GM10266 (cell line): Measurements from ENCODE around the gene GAS6.

ENCODE experiments used
- DNase-seq: peaks from one replicate; pipeline ENCODE4 v3.0.0; 2012; ENCODE audit errors: extremely low spot score
- TF ChIP-seq, protein P1 (sequence below): IDR thresholded peaks from 2 replicates; pipeline ENCODE4 v1.5.1; 2012; ENCODE audit warnings: mild to moderate bottlenecking, low read depth; ENCODE audit not compliant: control insufficient read depth, insufficient read depth; ENCODE audit errors: missing control alignments

Gene GAS6

GRCh38 chr13:113804017-113804702, 59.7 kb downstream of the GAS6 start:
- no peak for DNase-seq
- TF ChIP-seq, protein P1, sequence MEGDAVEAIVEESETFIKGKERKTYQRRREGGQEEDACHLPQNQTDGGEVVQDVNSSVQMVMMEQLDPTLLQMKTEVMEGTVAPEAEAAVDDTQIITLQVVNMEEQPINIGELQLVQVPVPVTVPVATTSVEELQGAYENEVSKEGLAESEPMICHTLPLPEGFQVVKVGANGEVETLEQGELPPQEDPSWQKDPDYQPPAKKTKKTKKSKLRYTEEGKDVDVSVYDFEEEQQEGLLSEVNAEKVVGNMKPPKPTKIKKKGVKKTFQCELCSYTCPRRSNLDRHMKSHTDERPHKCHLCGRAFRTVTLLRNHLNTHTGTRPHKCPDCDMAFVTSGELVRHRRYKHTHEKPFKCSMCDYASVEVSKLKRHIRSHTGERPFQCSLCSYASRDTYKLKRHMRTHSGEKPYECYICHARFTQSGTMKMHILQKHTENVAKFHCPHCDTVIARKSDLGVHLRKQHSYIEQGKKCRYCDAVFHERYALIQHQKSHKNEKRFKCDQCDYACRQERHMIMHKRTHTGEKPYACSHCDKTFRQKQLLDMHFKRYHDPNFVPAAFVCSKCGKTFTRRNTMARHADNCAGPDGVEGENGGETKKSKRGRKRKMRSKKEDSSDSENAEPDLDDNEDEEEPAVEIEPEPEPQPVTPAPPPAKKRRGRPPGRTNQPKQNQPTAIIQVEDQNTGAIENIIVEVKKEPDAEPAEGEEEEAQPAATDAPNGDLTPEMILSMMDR: no peak

GRCh38 chr13:113803409-113804016, 60.4 kb downstream of the GAS6 start:
- TF ChIP-seq, protein P1: no peak
- no peak for DNase-seq

DNA sequence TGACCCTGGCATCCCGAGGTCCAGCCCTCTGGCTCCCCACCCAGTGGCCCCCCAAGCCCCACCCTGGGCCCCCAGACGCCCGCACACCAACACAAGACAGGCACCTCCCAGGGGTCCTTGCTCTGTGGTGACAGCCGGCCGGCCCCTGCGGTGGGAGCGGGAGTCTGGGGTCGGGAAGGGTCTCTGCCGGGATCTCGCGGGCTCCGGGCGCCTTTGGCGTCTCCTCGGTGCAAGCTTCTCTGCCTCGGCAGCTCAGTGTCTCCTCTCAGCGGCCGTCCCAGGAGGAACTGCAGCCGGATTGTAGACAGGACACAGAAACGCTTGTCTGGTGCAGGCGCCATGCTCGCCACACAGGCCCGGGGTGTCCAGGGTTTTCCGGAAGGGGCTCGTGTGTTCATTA, 61.1 kb downstream of the GAS6 start:
- no peak for DNase-seq
- TF ChIP-seq, protein P1: no peak

- TF ChIP-seq, protein P1: no peak
- DNase-seq: no peak
Measured at GRCh38 chr13:113802090-113802531, 61.8 kb downstream of the GAS6 start.

DNA sequence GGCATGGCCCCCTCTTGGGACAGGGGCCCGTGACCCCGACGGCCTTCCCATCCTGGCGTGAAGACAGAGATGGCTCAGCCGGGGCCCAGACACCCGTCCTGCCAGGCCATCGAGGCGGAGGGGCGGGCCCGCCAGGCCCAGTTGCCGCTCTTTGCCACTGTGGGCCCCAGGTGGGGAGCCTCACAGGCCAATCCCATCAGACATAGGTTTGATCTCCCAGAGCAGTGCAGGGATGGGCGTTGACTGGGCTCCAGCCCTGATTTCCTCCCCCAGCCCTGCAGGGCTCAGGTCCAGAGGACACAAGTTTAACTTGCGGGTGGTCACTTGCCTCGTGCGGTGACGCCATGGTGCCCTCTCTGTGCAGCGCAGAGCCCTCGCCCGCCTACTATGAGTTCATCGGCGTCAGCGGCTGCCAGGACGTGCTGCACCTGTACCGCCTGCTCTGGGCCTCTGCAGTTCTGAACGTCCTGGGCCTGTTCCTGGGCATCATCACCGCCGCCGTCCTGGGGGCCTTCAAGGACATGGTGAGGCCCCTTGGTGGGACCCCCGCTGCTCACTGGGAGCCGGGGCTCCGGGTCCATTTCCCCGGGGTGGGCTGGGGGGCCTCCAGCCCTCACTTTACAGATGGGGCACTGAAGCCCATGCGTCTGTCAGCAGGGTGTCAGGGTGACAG, 62.5 kb downstream of the GAS6 start:
- no peak for DNase-seq
- TF ChIP-seq, protein P1: no peak

GRCh38 chr13:113800576-113800926, 63.3 kb downstream of the GAS6 start:
- DNase-seq: no peak
- TF ChIP-seq, protein P1: no peak
